ENCODE data around the gene BEGAIN.

Gene BEGAIN

GRCh38 chr14:100614803-100615202, 27.6 kb upstream of the BEGAIN start:
- DNase-seq, result no peak

DNA sequence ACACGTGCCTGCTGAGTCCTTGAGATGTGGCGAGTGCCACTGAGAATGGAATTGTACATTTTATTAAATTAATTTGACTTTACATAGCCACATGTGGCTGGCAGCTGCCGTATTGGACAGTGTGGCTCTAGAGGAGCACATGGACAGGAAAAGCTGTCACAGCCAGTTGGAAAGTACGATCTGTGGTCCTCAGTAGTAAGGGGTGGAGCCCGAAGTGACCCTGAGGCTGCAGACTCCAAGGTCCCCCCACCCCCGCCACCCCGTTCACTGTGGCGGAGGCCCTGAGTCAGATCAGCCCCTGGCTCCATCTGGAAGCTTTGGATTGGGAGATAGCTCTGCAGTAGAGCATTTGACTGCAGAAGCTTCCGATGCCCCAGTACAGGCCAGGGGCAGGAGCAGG, 25.8 kb upstream of the BEGAIN start:
- no peak for DNase-seq

GRCh38 chr14:100611811-100612480, 24.7 kb upstream of the BEGAIN start:
- no peak for DNase-seq

GRCh38 chr14:100610511-100611217, 23.4 kb upstream of the BEGAIN start:
- no peak for DNase-seq

DNA sequence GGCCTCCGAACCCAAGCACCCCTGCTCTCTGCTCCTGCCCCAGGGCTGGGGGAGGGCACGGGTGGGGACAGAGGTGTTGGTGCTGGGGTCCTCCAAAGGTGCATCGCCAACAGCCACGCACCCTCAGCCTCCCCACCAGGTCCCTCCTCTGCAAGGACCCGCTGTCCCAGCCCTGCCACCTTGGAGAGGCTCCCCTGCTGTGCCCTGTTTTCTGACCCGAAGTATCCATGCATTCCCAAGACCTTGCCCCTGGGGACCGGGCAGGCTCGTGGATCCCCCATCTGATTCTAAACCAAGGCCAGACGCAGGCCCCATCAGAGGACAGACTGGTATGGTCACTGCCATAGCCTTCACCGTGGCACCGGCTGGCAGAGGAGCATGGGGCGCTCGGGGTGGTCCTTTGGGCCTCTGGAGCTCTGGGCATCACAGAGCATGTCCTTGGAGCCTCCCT, 22.7 kb upstream of the BEGAIN start:
- DNase-seq, result no peak

DNA sequence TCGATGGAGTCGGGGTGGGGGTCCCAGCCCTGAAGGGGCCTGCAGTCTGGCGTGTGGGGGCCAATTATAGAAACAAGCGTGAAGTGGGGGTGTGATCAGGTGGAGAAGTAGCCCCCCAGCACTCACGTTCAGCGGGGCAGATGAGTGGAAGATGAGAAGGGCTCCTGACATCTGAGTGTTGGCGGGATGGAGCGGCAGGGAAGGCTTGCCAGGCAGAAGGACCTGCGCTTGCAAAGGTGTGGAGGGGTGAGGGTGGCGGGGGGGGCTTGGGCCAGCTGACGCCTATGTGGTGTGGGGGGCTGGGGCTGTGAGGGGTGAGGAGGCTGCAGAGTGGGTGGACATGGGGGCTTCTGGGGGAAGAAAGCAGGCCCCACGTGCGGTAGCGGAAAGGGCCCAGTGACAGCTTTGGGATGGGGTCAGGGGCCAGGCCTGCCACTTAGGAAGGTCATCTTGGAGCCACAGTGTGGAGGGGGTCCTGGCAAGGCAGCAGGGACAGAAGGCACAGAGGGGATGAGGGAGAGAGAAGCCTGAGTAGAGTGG, 22.2 kb upstream of the BEGAIN start:
- DNase-seq, result no peak

DNA sequence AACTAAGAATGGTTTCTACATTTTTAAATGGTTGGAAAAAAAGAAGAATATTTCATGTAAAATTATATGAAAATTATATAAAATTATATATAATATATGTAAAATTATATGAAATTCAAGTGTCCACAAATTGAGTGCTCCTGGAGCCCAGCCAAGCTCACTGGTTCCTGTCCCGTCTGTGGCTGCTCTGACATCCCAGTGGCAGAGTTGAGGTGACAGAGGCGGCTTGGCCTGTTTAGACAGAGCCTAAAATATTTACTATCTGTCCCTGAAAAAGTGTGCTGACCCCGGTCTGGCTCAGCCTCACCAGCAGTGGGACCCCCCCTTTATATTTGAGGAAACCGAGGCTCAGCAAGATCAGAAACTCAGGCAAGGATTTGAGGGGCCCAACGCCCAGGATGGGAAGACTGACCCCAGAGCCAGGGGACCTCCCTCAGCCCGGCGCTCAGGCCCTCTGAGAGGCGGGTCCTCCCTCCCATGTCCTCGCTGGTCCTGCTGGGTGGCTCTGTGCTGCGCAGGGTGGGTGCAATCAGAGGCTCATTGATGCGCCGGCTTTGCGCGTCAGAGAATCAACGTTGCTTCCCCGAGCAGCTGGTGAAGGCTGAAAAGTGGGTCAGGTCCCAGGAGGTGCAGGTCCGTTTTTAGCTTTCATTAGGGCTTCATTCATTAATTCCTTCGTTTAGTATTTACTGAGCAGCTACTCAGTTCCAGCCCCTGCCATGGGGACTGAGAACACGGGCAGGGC, 21.5 kb upstream of the BEGAIN start:
- no peak for DNase-seq

DNA sequence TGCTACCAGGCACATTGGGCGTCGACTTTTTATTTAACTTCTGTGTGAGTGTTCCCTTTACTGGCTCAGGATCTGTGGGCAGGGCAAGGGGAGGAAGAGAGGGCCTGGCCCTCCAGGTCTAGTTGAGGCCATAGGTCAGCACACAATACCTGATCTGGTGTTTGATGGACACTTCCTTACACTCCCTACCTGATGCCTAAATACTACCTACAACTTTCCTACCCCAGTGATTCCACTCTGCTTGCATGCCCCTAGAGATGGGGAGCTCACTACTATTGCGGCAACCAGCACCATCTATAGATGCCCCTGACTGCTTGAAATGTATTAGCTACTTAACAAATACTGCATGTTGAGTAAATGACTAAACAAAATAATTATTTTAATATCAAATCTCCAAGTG, 20.8 kb upstream of the BEGAIN start:
- no peak for DNase-seq

- DNase-seq, result no peak
Observed at GRCh38 chr14:100607611-100607956, 20.4 kb upstream of the BEGAIN start.

DNA sequence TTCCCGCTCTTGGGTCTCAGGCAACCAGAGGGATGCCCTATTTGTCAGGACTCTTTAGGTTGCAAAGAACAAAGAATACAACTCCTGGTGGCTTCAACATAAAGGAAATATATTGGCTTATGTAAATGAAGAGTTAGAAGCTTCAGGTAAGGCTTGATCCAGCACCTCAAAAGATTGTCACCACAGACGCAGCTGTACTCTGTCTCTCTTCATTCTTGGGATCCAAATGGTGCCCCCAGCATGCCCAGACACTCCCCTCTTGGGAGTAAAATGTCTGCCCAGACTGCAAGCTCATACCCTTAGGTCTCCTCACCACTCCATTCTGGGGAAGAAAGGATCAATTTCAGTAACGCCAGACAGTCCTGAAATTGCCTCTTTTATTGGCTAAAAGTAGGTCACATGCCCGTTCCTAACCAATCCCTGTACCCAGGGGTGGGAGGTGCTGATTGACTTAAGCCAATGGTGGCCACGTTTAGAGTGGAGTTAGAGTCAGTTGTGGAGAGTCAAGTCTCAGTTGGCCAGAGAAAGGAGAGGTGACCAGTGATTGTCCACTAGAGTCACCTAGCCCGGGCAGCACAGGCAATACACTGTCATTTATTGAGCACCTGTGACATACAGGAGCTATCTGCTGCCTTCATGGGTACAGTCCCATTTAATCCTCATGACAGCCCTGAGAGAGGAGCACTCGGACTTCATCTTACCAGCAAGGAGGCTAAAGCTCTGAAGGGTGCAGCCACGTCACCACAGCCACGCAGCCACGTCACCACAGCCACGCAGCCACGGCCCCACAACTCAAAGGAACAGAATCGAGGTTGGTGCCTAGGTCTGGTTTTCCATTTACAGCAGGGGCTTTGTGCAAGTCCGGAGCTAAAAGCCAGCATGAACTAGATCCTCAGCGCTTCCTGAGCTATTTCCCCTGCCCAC, 19.7 kb upstream of the BEGAIN start:
- DNase-seq, result no peak

DNA sequence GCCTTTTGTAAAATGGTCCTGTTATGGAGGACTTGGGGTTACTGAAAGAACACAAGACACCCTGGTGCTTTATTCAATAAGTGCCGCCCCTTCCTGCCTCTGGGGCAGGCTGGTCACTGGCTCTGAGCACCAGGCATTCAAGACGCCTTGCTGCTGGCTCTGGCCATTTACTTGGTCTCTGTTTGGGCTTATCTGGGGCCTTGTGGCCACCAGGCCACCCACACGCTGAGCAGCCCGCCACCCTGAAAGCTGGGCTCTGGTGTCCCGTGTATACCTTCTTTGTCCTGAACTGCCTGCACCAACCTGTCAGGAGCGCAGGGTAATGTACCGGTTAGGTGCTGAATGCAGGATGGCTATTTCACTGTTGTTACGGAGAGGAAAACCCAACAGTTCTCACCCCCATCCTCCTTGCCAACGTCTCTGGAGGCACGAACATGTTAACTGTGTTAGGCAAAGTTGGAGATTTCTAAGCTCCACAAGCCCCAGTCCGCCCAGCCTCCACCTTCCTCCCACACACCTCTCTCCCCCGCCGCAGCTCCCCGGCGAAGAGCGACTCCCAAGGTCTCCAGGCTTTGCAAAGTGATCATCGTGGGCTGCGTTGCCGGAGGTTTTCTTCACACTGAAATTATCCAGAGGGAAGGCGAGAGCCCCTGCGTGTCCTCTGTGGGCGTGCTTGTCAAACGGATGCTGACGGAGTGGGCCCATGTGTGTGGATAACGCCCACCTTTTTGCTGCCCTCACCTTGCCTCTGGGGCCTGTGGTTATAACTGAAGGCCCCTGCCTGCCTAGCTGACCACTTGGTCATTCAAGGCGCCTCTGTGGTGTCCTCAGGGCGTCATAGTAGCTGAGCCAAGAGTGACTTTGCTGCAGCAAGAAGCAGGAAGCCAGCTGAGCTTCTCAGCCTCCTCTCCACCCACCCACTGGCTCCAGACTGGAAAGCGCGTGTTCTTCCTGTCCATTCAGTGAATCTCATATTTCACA, 18.8 kb upstream of the BEGAIN start:
- no peak for DNase-seq

GRCh38 chr14:100605230-100605629, 18.0 kb upstream of the BEGAIN start:
- DNase-seq, result no peak

GRCh38 chr14:100604709-100605108, 17.5 kb upstream of the BEGAIN start:
- no peak for DNase-seq

DNA sequence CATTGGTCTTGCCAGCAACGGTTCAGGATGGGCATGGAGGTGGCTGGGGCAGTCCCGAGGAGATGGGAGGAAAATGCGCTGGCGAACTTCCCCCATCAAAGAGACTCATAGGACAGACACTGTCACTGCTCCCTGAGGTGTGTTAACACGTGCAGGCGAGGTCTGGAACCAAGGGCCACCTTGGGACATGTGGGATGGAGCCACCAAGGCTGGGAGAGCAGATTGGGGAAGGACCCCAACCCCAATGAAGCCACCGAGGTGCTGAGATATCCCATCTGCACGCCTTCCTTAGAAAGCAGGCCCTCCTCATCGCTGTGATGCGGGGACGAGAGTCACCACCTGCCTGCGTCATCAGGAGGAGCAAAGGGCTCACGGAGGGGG, 16.9 kb upstream of the BEGAIN start:
- no peak for DNase-seq

GRCh38 chr14:100603341-100604120, 16.3 kb upstream of the BEGAIN start:
- DNase-seq, result no peak

GRCh38 chr14:100602621-100603230, 15.5 kb upstream of the BEGAIN start:
- DNase-seq, result no peak

DNA sequence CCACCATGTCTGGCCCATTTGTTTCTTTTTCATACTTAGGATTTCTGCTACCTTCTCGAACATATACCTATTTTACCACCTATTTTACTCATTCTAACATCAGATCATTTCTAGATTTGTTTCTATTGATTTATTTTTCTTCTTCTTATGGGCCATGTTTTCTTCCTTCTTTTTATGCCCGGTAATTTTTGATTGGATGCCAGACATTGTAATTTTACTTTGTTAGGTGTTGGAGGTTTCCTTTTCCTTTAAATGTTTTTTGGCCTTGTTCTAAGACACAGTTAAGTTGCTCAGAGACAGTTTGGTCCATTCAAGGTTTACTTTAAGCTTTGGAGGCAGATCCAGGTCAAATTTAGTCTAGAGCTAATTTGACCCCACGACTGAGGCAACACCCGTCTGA, 14.7 kb upstream of the BEGAIN start:
- DNase-seq, result no peak

GRCh38 chr14:100601064-100601463, 13.8 kb upstream of the BEGAIN start:
- DNase-seq, result no peak

- DNase-seq, result no peak
Observed at GRCh38 chr14:100599981-100600380, 12.8 kb upstream of the BEGAIN start.

DNA sequence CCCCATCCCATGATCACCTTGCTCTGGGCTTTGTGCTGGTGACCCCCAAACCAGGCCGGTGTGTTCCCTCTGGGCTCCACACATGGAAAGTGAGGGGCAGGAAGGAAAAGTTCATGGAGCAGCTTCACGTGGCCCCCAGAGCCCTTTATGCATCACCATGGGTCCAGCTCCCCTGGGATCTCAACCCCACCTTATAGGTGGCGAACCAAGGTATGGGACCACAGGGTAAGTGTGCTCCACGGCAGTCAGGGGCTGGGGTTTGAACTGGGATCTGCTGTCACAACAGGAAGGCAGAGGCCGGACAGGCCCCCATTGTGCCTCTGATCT, 7.4 kb upstream of the BEGAIN start:
- DNase-seq, result no peak

Data from NCI-H2227 treated with DMSO at 0.1 percent for 48 hours (cell line).